CD4-positive, alpha-beta T cell (primary cell): ENCODE data around the gene CGNL1. TPM values are rescaled to one million over a fixed set of nuclear protein-coding genes. Genes with fewer than 3 reads are reported as not detected.

ENCODE experiments used
- ATAC-seq: fragments of 200-7000 bp; cut with Tn5 transposase; one replicate; pipeline ENCODE4 v1.10.0; 2022; ENCODE audit warnings: mild to moderate bottlenecking; ENCODE audit not compliant: poor library complexity
- CTCF ChIA-PET: fragments of 350-600 bp; sonication (Branson Sonifier 250); formaldehyde crosslinking; loops from one replicate; lab custom pipeline; 2021; ENCODE audit warnings: antibody characterized with exemption, inconsistent platforms; lab: Charles Lee
- POLR2A ChIA-PET: fragments of 350-600 bp; sonication (Branson Sonifier 250); formaldehyde crosslinking; loops from one replicate; lab custom pipeline; 2021; ENCODE audit warnings: antibody characterized with exemption, inconsistent platforms; lab: Charles Lee
- DNase-seq, 14 experiments: peaks; one replicate each; pipeline ENCODE4 v3.0.0-alpha.2; 2013 to 2020; ENCODE audit warnings: mixed read lengths in 2 of 14
- H3K27ac ChIP-seq, 2 donors: one replicate each; pipeline versions ENCODE4 v1.5.1 to v1.7.0; 2013; ENCODE audit warnings: low read length in 2 of 2, low read depth in 1 of 2, mild to moderate bottlenecking in 1 of 2
- H3K27me3 ChIP-seq, 2 experiments: 1 replicate in 1 of 2; 2 replicates in 1 of 2; pipeline versions ENCODE4 v1.6.1 to v1.7.0; 2013; ENCODE audit warnings: low read length in 2 of 2, control low read depth in 1 of 2, mild to moderate bottlenecking in 1 of 2, moderate library complexity in 1 of 2; ENCODE audit not compliant: insufficient read depth in 2 of 2, control insufficient read depth in 1 of 2
- H3K36me3 ChIP-seq: one replicate; pipeline ENCODE4 v1.6.1; 2013; ENCODE audit warnings: low read length, control low read depth; ENCODE audit not compliant: insufficient read depth
- H3K4me1 ChIP-seq: one replicate; pipeline ENCODE4 v1.6.1; 2013; ENCODE audit warnings: low read length, control low read depth; ENCODE audit not compliant: insufficient read depth
- H3K4me3 ChIP-seq: one replicate; pipeline ENCODE4 v1.5.1; 2013; ENCODE audit warnings: mild to moderate bottlenecking, low read length, moderate library complexity
- H3K9me3 ChIP-seq, 2 experiments: 1 replicate in 1 of 2; 2 replicates in 1 of 2; pipeline versions ENCODE4 v1.6.1 to v1.7.0; 2013; ENCODE audit warnings: low read length in 2 of 2, mild to moderate bottlenecking in 2 of 2, control low read depth in 1 of 2, moderate library complexity in 1 of 2; ENCODE audit not compliant: control insufficient read depth in 1 of 2, insufficient read depth in 1 of 2
- H3K27ac Mint-ChIP-seq: one replicate; pipeline ENCODE4 v1.8.0; 2020; ENCODE audit warnings: mixed read lengths
- H3K27me3 Mint-ChIP-seq: one replicate; pipeline ENCODE4 v1.8.0; 2021; ENCODE audit warnings: mixed read lengths
- H3K36me3 Mint-ChIP-seq: one replicate; pipeline ENCODE4 v1.8.0; 2021; ENCODE audit warnings: low read depth, mixed read lengths
- H3K4me1 Mint-ChIP-seq: one replicate; pipeline ENCODE4 v1.8.0; 2021; ENCODE audit warnings: low read depth, mixed read lengths
- H3K4me3 Mint-ChIP-seq: one replicate; pipeline ENCODE4 v1.8.0; 2020; ENCODE audit warnings: mild to moderate bottlenecking, mixed read lengths
- H3K9me3 Mint-ChIP-seq: one replicate; pipeline ENCODE4 v1.8.0; 2020; ENCODE audit warnings: mixed read lengths
- intact Hi-C, 2 experiments: fragments of 100-400 bp; cut with DNase I in 1 of 2; cut with micrococcal nuclease in 1 of 2; formaldehyde crosslinking; loops; one replicate each; pipeline versions ENCODE4 v1.15.1 to v1.9.0; 2023 to 2025; cut with DNase I, micrococcal nuclease
- total RNA-seq, 174 experiments: library from RNA in 2 of 174; stranded (reverse) in 2 of 174; gene quantifications; one replicate each; pipeline ENCODE4 v1.2.3 and lab custom pipeline; 2021 to 2026
- TF ChIP-seq, protein P1 (sequence below): fragments of 200-600 bp; IDR thresholded peaks from one replicate; pipeline ENCODE4 v1.8.0; 2022; ENCODE audit warnings: antibody characterized with exemption, mild to moderate bottlenecking

The CGNL1 gene
- total RNA-seq, 2 experiments from 2014 or later: not detected

DNA sequence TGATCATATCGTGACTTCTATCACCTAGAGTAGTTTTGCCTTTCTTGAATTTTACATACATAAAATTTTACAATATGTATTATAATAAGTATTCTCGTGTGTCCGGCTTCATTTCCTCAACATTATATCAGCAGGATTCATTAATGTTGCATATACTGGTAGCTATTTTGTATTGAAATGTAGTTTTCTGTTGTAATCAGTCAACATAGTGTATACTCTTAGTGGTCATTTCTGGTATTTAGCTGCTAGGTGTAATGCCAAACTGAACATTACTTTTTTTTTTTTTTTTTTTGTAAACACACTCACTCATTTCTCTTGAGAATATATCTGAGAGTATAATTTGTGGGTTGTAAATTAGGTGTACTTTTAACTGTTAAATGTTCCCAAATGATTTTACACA lies 70.1 kb downstream of the CGNL1 start:
- ATAC-seq (no peak), DNase-seq (no peak)
- H3K4me3 Mint-ChIP-seq: no peak overlapping the region
- H3K36me3 ChIP-seq: no peaks in the 10 kb centered on the region
- TF ChIP-seq, protein P1, sequence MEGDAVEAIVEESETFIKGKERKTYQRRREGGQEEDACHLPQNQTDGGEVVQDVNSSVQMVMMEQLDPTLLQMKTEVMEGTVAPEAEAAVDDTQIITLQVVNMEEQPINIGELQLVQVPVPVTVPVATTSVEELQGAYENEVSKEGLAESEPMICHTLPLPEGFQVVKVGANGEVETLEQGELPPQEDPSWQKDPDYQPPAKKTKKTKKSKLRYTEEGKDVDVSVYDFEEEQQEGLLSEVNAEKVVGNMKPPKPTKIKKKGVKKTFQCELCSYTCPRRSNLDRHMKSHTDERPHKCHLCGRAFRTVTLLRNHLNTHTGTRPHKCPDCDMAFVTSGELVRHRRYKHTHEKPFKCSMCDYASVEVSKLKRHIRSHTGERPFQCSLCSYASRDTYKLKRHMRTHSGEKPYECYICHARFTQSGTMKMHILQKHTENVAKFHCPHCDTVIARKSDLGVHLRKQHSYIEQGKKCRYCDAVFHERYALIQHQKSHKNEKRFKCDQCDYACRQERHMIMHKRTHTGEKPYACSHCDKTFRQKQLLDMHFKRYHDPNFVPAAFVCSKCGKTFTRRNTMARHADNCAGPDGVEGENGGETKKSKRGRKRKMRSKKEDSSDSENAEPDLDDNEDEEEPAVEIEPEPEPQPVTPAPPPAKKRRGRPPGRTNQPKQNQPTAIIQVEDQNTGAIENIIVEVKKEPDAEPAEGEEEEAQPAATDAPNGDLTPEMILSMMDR: no peak
- H3K27me3 Mint-ChIP-seq: peaks cover 15% of the 10 kb centered on the region
- no peaks in the 10 kb centered on the region for H3K9me3 ChIP-seq
- POLR2A ChIA-PET: no interaction called here
- H3K27ac Mint-ChIP-seq: no peak overlapping the region
- no peaks in the 10 kb centered on the region for H3K36me3 Mint-ChIP-seq
- peaks cover 0 to 10% of the 10 kb centered on the region in 2 experiments for H3K27me3 ChIP-seq
- H3K9me3 Mint-ChIP-seq: no peaks in the 10 kb centered on the region
- no peak overlapping the region for H3K4me3 ChIP-seq
- intact Hi-C loops: no loop called here
- CTCF ChIA-PET: no interaction called here
- no peak overlapping the region for H3K27ac ChIP-seq
- no peaks in the 10 kb centered on the region for H3K4me1 Mint-ChIP-seq
- H3K4me1 ChIP-seq: no peaks in the 10 kb centered on the region

DNA sequence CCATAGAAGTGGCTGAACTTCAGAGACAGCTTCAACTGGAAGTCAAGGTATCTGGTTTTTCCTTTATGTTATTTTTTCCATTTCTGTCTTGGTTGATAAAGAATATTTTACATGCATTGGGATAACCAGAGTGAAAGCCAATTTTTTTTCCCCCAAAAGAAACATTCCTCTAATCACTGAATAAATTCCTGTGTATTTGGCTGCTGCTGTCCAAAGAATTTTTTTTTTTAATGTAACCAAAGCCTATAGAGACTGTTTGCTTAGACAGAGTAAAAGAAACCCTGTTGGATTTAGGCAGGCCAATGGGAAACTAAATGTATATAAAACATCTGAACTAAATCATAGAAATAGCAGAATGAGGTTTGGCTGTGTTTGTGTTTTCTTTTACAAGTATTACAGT lies 75.2 kb downstream of the CGNL1 start:
- peaks cover 26% of the 10 kb centered on the region for H3K27me3 Mint-ChIP-seq
- no peak overlapping the region for H3K4me3 Mint-ChIP-seq
- ATAC-seq: no peak

DNA sequence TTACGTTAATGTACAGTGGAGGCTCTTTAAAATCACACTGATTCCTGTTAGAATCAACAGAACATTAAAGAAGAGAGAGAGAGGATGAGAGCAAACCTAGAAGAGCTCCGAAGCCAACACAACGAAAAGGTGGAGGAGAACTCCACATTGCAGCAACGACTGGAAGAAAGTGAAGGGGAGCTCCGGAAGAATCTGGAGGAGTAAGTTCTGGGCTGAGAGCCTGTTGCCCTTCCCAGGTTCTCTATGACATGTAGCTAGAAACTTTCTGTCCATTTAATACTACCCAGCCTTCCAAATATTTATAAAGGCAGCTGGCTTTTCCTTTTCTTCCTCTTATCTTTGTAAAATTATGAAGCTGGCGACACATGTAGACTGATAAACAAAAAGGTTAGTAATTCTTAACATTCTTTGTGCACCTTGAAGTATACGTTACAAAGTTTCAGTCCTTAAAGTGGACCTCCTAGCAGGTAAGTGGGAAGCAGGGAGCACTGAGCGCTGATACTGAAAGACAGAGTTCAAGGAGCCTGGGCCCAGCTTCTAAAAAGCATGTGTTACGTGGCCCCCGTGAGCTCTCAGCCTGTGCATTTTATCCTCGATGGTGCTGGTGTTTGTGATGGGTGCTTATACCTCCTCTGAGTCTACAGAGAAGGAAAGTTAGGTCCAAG lies 75.9 kb downstream of the CGNL1 start:
- Mint-ChIP-seq H3K9me3 (no peaks in the 10 kb centered on the region), H3K27ac (no peak overlapping the region), H3K4me1 (no peaks in the 10 kb centered on the region), H3K4me3 (no peak overlapping the region), H3K36me3 (no peaks in the 10 kb centered on the region), H3K27me3 (peaks cover 26% of the 10 kb centered on the region)
- intact Hi-C loops: no loop called here
- Histone ChIP-seq H3K27ac (no peak overlapping the region), H3K9me3 (no peaks in the 10 kb centered on the region), H3K4me1 (no peaks in the 10 kb centered on the region), H3K4me3 (no peak overlapping the region), H3K27me3 (peaks cover 0 to 16% of the 10 kb centered on the region in 2 experiments), H3K36me3 (no peaks in the 10 kb centered on the region)
- TF ChIP-seq, protein P1: no peak
- CTCF ChIA-PET: no interaction called here
- POLR2A ChIA-PET: no interaction called here
- no peak for ATAC-seq
- DNase-seq: no peak

More for the DNA sequence above, 75.2 kb downstream of the CGNL1 start:
- no peaks in the 10 kb centered on the region for H3K4me1 ChIP-seq
- Mint-ChIP-seq H3K27ac (no peak overlapping the region), H3K36me3 (no peaks in the 10 kb centered on the region), H3K4me1 (no peaks in the 10 kb centered on the region), H3K9me3 (no peaks in the 10 kb centered on the region)
- intact Hi-C loops: no loop called here
- H3K27me3 ChIP-seq: peaks cover 0 to 16% of the 10 kb centered on the region in 2 experiments
- no peak overlapping the region for H3K27ac ChIP-seq
- no peaks in the 10 kb centered on the region for H3K36me3 ChIP-seq
- TF ChIP-seq, protein P1: no peak
- CTCF ChIA-PET: no interaction called here
- H3K4me3 ChIP-seq: no peak overlapping the region
- POLR2A ChIA-PET: no interaction called here
- H3K9me3 ChIP-seq: no peaks in the 10 kb centered on the region
- DNase-seq: no peak
